Measurements from ENCODE around the gene COA3.

GRCh38 chr17:42779304-42779935, 19.1 kb downstream of the COA3 start:
- TF ChIP-seq CTCF (IDR thresholded peaks at IDR 0.05; ENCODE audit: low read depth, low read length) (no peak), POLR2A (IDR thresholded peaks at IDR 0.05; ENCODE audit: extremely low read depth, insufficient read length) (no peak), MAX (IDR thresholded peaks at IDR 0.05; ENCODE audit: low read depth, low read length) (no peak), MYC (IDR thresholded peaks at IDR 0.05; ENCODE audit: low read depth, low read length) (no peak)

All from NB4 (cell line).